Islet of Langerhans (tissue), 1 donor: ENCODE measurements around the gene CD58.

ENCODE experiments used
- FAIRE-seq: peaks from one replicate; lab custom pipeline; 2011; peaks lifted over from hg19 to GRCh38; lab: Jason Lieb, UNC

The CD58 gene

GRCh38 chr1:116538544-116538943 is 32.3 kb downstream of the CD58 start:
- FAIRE-seq, result no peak

- FAIRE-seq, result no peak
These were observed 32.9 kb downstream of the CD58 start for GRCh38 chr1:116537898-116538297.

- FAIRE-seq, result no peak
These were observed 33.6 kb downstream of the CD58 start for GRCh38 chr1:116537040-116537831.

GRCh38 chr1:116534014-116534739 is 36.6 kb downstream of the CD58 start:
- no peak for FAIRE-seq

- no peak for FAIRE-seq
These were observed 37.4 kb downstream of the CD58 start for GRCh38 chr1:116533429-116533820.

- FAIRE-seq, result no peak
These were observed 38.0 kb downstream of the CD58 start for GRCh38 chr1:116532671-116533428.

- FAIRE-seq, result no peak
These were observed 38.9 kb downstream of the CD58 start for GRCh38 chr1:116531917-116532316.

- no peak for FAIRE-seq
These were observed 41.1 kb downstream of the CD58 start for GRCh38 chr1:116529681-116530080.

- no peak for FAIRE-seq
These were observed 41.6 kb downstream of the CD58 start for GRCh38 chr1:116529199-116529631.

GRCh38 chr1:116528329-116529083 is 42.3 kb downstream of the CD58 start:
- FAIRE-seq, result no peak

GRCh38 chr1:116525440-116525839 is 45.4 kb downstream of the CD58 start:
- no peak for FAIRE-seq

- no peak for FAIRE-seq
These were observed 49.6 kb downstream of the CD58 start for GRCh38 chr1:116521186-116521585.

- FAIRE-seq, result no peak
These were observed 52.4 kb downstream of the CD58 start for GRCh38 chr1:116518400-116518799.

GRCh38 chr1:116516631-116517030 is 54.2 kb downstream of the CD58 start:
- no peak for FAIRE-seq

- no peak for FAIRE-seq
These were observed 55.1 kb downstream of the CD58 start for GRCh38 chr1:116515702-116516101.

GRCh38 chr1:116514708-116515525 is 55.9 kb downstream of the CD58 start:
- no peak for FAIRE-seq

- no peak for FAIRE-seq
These were observed 56.9 kb downstream of the CD58 start for GRCh38 chr1:116513956-116514355.

GRCh38 chr1:116511459-116512019 is 59.3 kb downstream of the CD58 start:
- no peak for FAIRE-seq

GRCh38 chr1:116510361-116510760 is 60.5 kb downstream of the CD58 start:
- no peak for FAIRE-seq

GRCh38 chr1:116508984-116509980 is 61.5 kb downstream of the CD58 start:
- FAIRE-seq, result no peak
